HG03066 (cell line): ENCODE data around the gene HIVEP2.
A peak's percentile ranks its signal among the peaks of the same experiment; 100 is the strongest.

ENCODE experiments used
- ATAC-seq: cut with Tn5 transposase; IDR thresholded peaks from one replicate; pipeline ENCODE4 v1.9.1; 2021; ENCODE audit warnings: low read depth; ENCODE audit not compliant: unreplicated experiment

Gene HIVEP2

DNA sequence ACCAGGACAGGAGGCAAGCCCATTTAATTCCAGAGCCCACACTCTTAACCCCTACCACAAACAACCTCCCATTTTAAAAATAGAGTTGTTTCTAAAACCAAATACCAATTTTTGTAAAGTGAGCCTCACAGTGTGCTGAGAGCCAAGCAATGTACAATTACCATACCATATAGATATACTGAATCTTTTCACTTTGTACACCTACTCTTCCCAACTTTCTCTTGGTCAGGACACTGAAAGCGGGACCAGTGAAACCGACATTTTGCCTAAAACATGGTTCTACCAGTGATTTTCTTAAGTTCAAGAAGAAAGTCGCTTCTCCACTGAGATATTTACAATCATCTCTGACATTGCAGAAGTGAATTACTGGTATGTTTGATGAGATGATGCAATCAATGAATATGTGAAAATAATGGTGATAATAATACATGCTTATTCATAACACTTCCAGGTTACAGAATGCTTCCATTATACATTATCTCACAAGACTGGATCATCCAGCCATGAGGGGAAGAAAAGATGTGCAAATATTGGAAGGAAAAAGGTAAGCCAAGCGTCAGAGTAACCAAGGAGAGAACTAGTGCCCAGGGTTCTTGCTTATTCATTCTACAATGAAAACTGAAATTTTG lies 74.1 kb downstream of the HIVEP2 start:
- no peak for ATAC-seq

DNA sequence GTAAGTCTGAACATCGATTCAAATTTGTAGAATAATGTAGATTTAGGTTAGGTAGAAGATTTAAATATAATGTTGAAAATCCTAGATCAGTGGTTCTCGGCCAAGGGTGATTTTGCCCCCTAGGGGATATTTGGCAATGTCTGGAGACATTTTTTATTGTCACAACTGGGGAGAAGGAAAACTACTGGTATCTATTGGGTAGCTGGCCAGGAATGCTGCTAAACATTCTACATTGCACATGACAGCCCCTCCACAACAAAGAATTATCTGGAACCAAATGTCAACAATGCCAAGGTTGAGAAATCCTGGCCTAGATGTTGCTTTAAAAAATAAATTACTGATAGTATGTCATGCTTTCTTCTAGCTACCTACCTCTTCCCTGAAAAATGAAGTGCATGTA lies 76.1 kb downstream of the HIVEP2 start:
- ATAC-seq = no peak

DNA sequence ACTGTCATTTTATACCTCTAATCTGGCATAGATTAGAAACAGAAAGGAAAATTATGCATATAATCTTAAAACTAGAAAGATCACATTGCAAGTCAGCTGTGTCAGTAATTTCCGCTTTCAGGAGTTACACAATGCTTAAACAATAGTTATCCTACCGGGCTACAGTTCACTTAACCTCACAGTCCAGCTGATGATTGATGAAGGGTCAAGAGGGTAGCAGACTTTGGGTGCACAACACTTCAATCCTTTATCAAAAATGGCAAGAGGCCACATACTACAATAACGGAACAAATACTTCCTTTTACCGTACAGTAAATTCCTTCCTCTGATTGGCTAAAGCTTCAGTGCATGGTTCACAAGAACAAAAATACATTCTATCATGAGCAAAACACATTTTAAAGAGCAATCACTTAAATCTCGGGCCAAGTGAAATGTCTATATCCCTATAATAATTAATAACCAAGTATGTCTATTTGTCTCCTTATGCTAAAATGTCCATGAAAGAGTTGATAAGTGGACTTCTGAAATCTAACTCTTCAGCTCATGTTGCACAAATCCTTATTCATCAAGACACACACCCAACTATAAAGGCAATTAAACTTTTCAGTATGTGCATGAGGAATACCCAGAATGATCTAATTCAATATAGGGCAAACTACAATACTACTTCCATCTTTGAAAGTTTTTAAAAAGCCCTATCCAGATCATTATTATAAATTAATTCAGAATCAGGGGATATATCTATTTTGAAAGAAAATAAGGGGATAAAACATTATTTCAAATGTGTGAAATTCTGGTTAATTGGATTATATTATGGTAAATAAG lies 76.8 kb downstream of the HIVEP2 start:
- ATAC-seq = no peak

DNA sequence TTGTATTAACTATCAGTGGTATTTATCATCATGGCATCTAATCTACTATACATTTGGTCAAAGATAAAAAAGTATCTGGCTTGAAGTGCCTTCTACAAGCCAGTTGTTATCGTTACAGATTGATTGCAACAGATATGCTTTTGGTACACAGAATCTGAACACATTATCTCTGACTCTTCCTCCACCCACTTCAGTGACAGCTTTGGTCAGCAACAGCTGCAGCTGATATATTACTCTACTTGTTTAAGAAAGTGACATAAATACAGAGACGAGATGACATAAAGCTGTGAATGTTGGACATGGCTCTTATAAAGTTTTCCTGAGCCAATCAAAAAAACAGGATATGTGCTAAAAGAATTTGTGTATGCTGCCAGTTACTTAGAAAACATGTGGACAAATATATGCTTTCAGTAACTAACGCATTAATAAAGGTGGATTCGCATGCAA lies 77.6 kb downstream of the HIVEP2 start:
- ATAC-seq = no peak

DNA sequence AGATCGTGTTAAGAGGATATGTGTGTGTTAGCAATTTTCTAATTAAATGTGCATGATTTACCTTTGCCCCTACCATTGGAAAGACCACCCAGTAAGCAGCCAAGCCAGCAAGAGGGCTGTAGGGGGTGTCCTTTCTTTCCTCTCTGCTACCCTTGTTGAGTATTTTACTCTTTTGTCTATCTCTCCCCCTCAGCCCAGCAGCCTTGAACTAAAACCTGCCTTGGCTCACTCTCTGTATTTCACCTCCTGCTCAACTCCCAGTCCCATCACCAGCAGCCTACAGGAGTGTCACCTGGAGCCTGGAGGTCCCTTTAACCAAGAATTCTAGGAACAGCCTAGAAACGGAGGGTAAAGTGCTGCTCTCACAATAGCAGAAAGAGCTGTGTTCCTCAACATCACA lies 81.0 kb downstream of the HIVEP2 start:
- ATAC-seq = no peak

DNA sequence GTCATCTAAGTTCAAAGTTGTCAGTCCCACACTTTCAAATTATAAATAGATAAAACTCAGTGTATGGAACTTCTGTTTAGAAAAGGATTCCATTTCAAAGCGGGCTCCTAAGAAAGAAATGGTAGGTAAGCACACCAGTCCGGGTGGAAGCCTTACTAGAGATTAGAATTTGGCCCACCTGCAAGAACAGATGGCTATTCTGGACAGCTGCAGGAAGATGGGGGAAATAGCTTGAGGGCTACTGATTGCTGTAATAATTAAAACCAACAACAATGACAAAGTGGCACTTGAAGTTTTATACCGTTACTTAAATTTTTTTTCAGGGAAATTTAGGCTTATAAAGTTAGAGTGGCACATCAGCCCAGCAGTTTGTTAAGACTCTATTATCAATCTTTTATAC lies 83.3 kb downstream of the HIVEP2 start:
- ATAC-seq = no peak

DNA sequence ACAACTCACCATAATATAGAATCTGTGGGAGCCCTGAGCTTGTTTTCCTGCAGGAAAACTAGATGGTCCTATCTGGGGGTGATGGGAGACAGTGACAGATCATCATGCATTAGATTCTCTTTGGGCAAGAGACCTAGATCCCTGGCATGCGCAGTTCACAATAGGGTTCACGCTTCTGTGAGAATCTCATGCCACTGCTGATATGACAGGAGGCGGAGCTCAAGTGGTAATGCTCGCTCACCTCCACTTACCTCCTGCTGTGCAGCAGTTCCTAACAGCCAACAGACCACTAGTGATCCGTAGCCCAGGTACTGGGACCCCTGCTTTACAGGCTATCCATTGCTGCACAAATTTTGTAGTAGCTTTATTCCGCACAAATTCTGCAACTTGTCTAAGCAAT lies 84.5 kb downstream of the HIVEP2 start:
- no peak for ATAC-seq

DNA sequence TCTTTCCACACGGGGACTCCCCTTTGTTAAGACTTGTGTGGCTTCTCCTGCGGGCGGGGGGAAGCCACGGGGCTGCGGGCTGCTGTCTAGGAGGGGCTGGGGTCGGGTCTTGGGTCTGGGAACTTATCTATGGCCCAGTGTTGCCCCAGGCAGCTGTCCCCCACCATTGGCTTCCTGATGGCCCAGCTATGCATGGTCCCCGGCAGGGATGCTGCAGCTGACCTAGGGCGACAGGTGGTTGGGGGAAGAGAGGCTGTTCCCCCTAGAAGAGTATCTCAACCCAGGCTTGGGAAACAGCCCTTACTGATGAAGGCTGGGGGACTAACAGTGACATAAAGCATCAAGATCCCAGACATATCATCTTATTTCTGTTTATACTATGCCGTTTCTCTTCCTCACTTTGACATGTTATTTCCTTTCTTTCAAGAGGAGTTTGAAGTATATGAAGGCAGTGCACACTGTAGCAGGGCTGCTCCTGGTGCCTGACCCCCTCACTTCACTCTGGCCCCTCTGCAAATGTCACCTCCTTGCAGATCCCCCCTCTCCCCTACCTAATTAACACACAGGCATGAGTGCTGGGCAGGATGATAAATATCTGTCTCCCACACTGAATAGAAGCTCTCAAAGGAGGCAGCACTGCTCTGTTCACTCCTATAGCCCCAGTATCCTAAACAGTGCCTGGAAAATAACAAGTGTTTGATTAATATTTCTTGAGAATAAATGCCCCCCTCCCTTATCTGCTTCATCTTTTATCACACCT lies 87.0 kb downstream of the HIVEP2 start:
- no peak for ATAC-seq

DNA sequence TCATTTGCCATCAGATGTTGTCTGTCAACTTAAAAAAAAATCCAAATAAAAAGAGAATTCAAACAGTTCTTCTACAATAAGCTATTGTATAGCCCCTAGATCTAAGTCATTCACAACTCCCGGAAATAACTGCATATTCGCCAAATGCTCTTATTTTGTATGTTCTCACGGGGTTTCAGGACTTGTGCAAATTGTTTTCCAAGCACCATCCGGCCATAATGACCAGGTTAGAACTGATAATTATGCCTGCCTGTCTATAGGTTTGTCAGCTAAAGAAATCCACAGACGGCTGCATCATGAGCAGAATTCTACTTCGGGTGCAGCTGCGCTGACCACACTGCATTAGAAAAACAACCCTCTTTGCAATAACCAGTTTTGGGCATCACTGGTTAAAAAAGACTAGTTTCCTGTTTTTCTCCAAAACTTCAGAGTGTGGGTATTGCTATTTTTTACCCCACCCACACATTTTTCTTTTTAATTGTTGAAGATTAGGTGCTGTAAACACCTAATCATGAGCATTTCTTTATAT lies 87.7 kb downstream of the HIVEP2 start:
- ATAC-seq = peak; percentile 39

DNA sequence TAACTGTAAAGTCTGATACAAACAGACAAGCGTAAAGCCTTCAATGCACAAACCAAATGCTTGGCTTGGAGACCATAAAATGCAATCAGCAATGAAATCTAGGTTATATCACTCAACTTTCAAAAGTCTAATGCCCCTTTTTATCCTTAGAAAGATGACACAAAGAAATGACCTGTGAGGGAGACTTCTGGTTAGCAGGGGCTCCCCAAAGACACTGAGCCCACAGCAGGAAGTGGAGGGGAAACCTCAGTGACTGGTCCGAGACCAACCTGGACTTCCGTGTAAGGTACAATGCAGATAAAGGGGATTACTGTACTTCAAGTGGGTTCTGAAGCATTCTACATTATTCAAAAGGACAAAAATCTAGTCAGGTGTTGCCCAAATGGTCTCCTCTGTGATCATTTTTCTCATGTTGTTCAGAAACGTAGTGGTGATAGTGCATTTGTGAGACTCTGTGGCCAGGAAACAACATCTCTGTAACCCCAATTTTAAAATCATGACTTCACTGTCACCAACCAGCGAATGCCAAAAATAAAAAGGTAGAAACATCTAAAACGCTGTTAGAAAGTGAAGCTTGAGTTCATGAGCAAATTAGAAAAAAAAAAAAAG lies 88.2 kb downstream of the HIVEP2 start:
- ATAC-seq = peak; percentile 58

DNA sequence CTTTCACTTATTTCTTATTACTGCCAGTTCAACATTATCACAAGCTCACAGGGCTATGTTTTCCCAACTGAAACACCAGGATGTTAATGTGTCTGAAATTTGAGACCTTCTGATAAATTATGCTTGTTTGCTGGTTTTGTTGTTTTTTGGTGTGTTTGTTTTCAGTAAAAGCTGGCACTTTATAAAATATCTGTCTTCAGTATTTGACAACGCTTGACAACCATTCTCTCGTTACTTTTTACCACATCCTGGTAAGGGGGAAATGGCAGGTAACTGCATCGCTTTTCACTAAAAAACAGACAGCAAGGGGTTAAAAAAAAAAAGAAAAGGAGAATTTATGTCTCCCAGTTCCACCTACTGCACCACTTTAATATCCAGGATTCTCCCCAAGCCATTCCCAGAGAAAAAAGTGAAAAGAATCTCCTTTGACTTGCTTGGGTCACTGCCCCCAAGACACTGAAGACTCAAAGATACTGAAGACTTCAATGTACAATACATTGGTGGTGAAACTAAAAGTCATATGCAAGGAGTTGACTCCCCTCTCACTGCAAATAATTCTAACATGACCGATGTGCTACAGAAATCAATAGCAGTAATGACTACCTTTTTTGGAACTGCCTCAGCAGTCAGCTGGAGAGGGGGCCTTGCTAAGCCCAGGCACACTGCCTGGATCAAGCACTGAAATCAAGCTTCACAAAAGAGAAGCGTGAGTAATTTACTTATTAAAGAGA lies 88.9 kb downstream of the HIVEP2 start:
- ATAC-seq = no peak

DNA sequence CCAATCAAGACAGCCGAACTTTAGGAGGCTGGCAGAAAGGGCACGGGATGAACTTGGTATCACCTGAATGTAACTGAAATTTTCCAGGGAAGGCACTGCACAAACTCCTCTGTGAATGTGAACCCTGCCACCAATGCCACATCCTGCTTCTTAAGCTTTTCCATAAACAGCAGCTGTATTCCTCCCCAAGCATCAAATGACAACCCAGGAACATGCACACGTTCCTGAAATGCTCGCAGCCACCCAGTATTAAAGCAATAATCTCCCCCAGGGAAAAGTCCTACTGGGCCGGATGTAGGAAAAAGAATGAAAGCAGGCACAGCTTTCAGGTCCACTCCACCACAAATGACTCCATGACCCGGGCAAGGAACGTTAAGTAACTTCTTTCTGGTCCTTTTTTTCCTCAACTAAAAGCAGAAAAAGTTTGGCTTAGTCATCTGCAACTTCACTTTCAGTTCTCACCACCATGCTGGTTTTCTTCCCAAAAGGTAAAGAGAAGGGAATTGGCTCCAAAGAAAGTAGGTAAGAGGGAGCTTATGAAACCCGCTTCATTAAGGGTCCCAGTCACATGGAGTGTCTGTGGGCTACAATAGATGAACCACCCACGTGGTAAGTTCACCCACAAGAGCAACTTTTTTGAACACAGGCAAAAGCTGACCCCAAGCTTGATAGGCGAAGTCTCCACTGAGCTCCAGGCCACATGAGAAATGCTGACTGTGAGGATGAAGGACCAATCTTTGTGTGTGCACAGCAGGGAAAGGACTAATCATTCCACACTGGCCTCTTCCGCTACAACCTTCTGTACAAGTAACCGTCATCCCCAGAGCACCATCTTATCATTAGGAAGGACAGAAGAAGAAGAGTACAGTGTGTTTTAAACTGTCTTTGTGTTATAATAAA lies 90.1 kb downstream of the HIVEP2 start:
- no peak for ATAC-seq

DNA sequence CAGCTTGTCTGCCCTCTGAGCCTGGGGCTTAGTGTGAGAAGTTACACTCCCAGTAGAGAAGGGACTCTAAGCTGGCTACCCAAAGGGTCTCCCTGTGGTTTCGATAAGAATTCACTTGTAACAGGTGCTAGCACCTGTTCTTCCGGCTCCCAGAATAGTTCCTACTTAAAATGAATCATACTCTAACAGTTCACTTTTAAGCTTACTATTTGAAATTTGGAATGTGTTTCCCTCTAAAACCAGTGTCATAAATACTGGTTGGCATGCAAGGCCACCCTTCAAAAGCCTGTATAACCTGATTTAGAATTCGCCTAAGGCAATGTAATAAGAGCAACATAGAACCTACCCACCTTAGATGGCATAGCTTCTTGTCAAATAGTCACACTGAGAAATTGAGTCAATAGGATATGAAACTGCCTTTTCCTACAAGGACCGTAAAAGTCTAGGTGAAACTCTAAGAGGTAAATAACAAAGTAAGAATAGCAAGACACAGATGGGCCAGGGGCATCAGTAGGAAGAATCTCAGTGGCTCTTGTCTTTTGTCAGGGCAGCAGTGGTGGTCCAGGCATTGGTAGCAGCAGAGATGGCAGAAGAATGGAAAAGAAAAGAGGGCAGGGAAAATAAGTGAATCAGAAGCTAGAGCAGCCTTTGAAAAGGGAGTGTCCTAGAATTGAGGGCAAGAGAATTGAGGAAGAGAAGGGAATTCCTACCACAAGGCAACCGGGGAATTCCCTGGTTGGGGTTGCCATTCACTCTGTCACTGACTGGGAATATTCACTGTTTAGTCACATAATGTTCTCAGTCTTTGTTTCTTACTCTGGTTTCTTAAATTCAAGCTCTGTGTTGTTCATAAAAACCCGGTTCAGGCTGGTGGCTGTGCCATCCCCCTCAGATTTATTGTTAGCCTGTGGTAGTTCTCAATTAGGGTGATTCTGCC lies 91.5 kb downstream of the HIVEP2 start:
- no peak for ATAC-seq

DNA sequence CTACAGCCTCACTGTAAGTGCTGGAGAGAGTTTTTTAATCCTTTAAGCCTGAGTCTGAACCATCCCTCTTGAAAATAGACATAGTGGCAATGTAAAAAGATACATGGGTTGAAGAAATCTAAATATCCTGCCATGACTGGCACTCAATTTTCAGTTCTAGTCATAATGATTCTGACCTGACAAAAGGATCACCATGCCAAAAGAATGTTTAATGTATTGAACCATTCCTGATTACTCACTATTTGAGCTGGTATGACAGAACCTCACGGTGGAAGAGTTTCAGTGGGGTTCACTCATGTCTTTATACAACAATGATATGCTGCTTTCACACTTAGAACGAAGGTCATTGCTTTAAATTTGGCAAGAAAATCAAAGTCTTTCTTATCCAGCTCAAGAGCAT lies 93.4 kb downstream of the HIVEP2 start:
- ATAC-seq = no peak

DNA sequence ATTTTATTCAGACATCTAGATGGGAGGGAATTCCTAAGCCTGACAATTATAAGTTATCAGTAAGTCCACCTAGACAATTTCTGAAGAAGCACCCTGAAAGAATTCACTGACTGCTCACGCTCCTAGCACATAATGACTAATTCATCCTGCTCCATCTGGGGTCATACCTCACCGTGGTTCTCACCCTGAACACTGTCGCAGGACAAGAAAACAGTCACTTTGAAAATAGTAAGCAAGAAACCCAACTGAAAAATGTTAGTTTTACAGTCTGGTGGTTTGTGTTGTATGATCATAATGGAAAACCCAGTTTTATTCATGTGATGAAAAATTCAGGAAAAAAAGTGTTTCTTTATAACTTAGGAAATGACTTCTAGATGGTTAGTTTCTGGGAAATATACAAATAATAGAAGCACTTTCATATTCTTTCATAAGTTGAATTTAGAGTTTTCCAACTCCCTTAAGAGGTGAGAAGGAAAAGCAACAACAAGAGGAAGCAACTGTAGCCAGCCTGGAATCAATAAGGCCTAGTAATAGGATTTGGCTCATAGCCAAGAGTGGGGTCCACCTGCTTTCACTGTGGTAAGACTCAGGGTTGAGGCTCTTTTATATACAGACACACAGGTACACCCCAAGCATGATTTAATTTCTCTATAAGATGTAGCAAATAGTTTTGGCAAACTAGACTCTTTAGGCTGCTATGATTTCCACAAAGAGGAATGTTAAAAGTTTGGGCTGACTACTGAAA lies 94.1 kb downstream of the HIVEP2 start:
- peak; percentile 53 for ATAC-seq

DNA sequence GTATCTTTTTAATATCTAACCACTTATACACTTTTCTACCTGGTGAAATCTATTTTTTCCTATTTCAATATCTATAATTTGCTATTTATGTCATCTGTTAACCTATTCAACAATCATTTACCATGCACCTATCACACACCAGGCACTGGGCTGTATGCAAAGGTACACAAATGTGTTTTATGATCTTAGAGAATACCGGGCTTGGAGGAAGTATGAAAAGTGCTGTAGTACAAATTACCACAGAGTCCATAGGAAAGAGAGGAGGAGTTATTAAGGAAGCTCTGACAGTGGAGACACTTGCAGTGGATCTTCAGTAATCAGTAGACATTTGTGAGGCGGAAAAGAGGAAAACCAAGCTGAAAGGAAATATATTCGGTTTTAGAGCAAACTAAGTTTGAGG lies 96.0 kb downstream of the HIVEP2 start:
- no peak for ATAC-seq

DNA sequence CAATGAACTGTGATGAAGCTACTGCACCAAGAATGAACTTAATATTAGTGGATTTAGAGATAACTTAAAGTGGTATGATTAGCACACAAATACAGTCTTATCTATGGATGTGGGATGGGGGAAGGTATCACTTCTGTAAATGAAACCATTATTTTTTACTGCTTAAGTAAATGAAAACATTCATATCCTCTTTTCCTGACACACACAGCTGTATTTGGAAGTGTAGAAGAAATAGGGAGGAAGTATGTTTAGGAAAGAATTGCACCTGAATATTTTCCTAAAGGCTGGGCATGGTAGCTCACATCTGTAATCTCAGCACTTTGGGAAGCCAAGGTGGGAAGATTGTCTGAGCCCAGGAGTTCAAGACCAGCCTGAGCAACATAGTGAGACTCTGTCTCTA lies 96.8 kb downstream of the HIVEP2 start:
- no peak for ATAC-seq
